Measurements from ENCODE around the gene GLYAT.
"Not testable (repeated sequence)": the region's sequence is repeated elsewhere in the genome, so short reads cannot be mapped to it uniquely, and the experiment has no call there.

GLYAT gene

GRCh38 chr11:58727415-58727797 is 4.3 kb downstream of the GLYAT start:
- no peak overlapping the region for H3K4me3 Mint-ChIP-seq

GRCh38 chr11:58726737-58727414 is 4.9 kb downstream of the GLYAT start:
- no peak overlapping the region for H3K4me3 Mint-ChIP-seq
- no peaks in the 10 kb centered on the region for H3K9me3 Mint-ChIP-seq
- H3K36me3 Mint-ChIP-seq (ENCODE audit: low read depth), result no peaks in the 10 kb centered on the region
- no peaks in the 10 kb centered on the region for H3K27me3 Mint-ChIP-seq (ENCODE audit: low read depth)
- peak overlapping the region; percentile 78 for H3K27ac Mint-ChIP-seq
- peaks cover 14% of the 10 kb centered on the region for H3K4me1 Mint-ChIP-seq (ENCODE audit: low read depth)

More at GRCh38 chr11:58727415-58727797, 4.3 kb downstream of the GLYAT start:
- peaks cover 14% of the 10 kb centered on the region for H3K4me1 Mint-ChIP-seq (ENCODE audit: low read depth)
- no peaks in the 10 kb centered on the region for H3K36me3 Mint-ChIP-seq (ENCODE audit: low read depth)
- no peaks in the 10 kb centered on the region for H3K27me3 Mint-ChIP-seq (ENCODE audit: low read depth)
- H3K9me3 Mint-ChIP-seq, result no peaks in the 10 kb centered on the region
- H3K27ac Mint-ChIP-seq, result peak overlapping the region; percentile 78

GRCh38 chr11:58719406-58720117 is 12.2 kb downstream of the GLYAT start:
- H3K27ac Mint-ChIP-seq, result no peak overlapping the region
- no peak overlapping the region for H3K4me3 Mint-ChIP-seq
- H3K27me3 Mint-ChIP-seq (ENCODE audit: low read depth), result no peaks in the 10 kb centered on the region
- no peaks in the 10 kb centered on the region for H3K9me3 Mint-ChIP-seq
- H3K36me3 Mint-ChIP-seq (ENCODE audit: low read depth), result no peaks in the 10 kb centered on the region
- H3K4me1 Mint-ChIP-seq (ENCODE audit: low read depth), result no peaks in the 10 kb centered on the region

DNA sequence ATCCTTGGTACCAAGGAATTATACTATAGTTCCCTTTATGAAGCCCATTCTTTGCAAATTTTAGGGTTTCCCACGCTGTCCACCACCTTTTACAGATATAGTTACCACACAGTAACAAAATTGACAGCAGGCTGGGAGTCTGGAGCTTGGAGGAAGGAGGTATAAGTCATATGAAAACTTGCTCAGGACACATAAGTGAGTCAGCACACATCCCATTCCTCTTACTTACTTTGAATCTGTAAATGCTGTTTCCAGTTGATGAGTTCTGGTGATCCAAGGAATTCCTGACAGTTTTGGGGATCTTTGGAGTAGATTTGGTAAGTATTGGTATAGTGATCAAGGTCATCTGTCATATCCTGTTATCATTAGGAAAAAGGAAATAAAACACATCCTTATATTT is 19.2 kb downstream of the GLYAT start:
- Mint-ChIP-seq H3K4me3 (no peak overlapping the region), H3K9me3 (no peaks in the 10 kb centered on the region), H3K4me1 (ENCODE audit: low read depth) (no peaks in the 10 kb centered on the region), H3K27me3 (ENCODE audit: low read depth) (no peaks in the 10 kb centered on the region), H3K36me3 (ENCODE audit: low read depth) (no peaks in the 10 kb centered on the region), H3K27ac (no peak overlapping the region)

- Mint-ChIP-seq H3K27me3 (ENCODE audit: low read depth) (no peaks in the 10 kb centered on the region), H3K4me1 (ENCODE audit: low read depth) (no peaks in the 10 kb centered on the region), H3K4me3 (no peak overlapping the region), H3K36me3 (ENCODE audit: low read depth) (no peaks in the 10 kb centered on the region), H3K27ac (no peak overlapping the region), H3K9me3 (no peaks in the 10 kb centered on the region)
These were observed 19.9 kb downstream of the GLYAT start for GRCh38 chr11:58711832-58712231.

GRCh38 chr11:58707767-58708166 is 24.0 kb downstream of the GLYAT start:
- no peaks in the 10 kb centered on the region for H3K4me1 Mint-ChIP-seq (ENCODE audit: low read depth)
- no peaks in the 10 kb centered on the region for H3K27me3 Mint-ChIP-seq (ENCODE audit: low read depth)
- H3K27ac Mint-ChIP-seq, result no peak overlapping the region
- no peak overlapping the region for H3K4me3 Mint-ChIP-seq
- peaks cover 4% of the 10 kb centered on the region for H3K9me3 Mint-ChIP-seq
- H3K36me3 Mint-ChIP-seq (ENCODE audit: low read depth), result no peaks in the 10 kb centered on the region

DNA sequence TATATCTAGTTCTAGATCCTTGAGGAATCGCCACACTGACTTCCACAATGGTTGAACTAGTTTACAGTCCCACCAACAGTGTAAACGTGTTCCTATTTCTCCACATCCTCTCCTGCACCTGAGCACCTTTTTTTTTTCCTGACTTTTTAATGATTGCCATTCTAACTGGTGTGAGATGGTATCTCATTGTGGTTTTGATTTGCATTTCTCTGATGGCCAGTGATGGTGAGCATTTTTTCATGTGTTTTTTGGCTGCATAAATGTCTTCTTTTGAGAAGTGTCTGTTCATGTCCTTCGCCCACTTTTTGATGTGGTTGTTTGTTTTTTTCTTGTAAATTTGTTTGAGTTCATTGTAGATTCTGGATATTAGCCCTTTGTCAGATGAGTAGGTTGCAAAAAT is 34.9 kb downstream of the GLYAT start:
- H3K27me3 Mint-ChIP-seq (ENCODE audit: low read depth); H3K27ac Mint-ChIP-seq; H3K36me3 Mint-ChIP-seq (ENCODE audit: low read depth); H3K4me1 Mint-ChIP-seq (ENCODE audit: low read depth); H3K4me3 Mint-ChIP-seq; H3K9me3 Mint-ChIP-seq: not testable (repeated sequence)

DNA sequence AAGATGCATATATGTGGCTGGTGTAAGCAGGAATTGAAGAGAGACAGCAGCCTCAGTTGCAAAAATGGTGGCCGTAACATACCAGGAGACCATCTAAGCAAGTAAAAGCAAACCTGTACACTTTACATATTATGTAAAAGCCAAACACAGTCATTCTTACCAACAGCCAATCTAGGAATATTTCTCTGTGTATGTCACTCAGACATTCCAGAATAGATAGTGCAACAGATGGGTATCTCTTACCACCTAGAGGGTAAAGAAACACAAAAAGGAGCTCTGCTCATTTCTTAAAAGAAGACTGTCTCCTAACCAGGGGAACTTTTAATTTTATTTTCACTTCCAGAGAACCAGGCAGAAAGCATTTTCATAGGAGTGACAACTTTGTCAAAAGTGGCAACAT is 38.7 kb downstream of the GLYAT start:
- Mint-ChIP-seq H3K9me3 (no peaks in the 10 kb centered on the region), H3K27me3 (ENCODE audit: low read depth) (no peaks in the 10 kb centered on the region), H3K4me3 (no peak overlapping the region), H3K27ac (no peak overlapping the region), H3K36me3 (ENCODE audit: low read depth) (no peaks in the 10 kb centered on the region), H3K4me1 (ENCODE audit: low read depth) (no peaks in the 10 kb centered on the region)

DNA sequence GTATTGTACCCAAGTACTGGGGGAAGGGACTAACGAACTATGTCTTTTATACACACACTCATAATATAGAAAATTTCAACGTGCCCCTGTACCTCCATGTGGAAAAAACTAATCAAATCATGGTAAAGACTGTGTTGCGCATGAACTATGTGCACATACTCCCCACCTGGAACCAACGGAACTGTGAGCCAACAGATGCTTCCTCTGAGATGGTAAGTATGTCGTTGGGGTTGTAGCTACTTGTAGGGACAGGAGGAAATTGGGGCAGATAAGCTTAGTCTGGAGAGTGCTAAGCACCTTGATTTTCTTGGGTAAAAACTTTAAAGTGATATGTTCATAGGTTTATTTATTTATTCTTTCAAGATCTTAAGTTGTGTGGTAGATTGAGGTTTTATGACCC is 40.1 kb downstream of the GLYAT start:
- Mint-ChIP-seq H3K36me3 (ENCODE audit: low read depth) (no peaks in the 10 kb centered on the region), H3K4me1 (ENCODE audit: low read depth) (no peaks in the 10 kb centered on the region), H3K4me3 (no peak overlapping the region), H3K9me3 (no peaks in the 10 kb centered on the region), H3K27ac (no peak overlapping the region), H3K27me3 (ENCODE audit: low read depth) (no peaks in the 10 kb centered on the region)

GRCh38 chr11:58688789-58689503 is 42.8 kb downstream of the GLYAT start:
- Mint-ChIP-seq H3K4me1 (ENCODE audit: low read depth) (peaks cover 5% of the 10 kb centered on the region), H3K4me3 (no peak overlapping the region), H3K27me3 (ENCODE audit: low read depth) (no peaks in the 10 kb centered on the region), H3K36me3 (ENCODE audit: low read depth) (no peaks in the 10 kb centered on the region), H3K9me3 (no peaks in the 10 kb centered on the region), H3K27ac (no peak overlapping the region)

GRCh38 chr11:58685973-58686722 is 45.6 kb downstream of the GLYAT start:
- Mint-ChIP-seq H3K9me3 (no peaks in the 10 kb centered on the region), H3K4me3 (peak overlapping the region; percentile 23), H3K36me3 (ENCODE audit: low read depth) (no peaks in the 10 kb centered on the region), H3K4me1 (ENCODE audit: low read depth) (peaks cover 5% of the 10 kb centered on the region), H3K27ac (peak overlapping the region; percentile 34), H3K27me3 (ENCODE audit: low read depth) (peaks cover 6% of the 10 kb centered on the region)

DNA sequence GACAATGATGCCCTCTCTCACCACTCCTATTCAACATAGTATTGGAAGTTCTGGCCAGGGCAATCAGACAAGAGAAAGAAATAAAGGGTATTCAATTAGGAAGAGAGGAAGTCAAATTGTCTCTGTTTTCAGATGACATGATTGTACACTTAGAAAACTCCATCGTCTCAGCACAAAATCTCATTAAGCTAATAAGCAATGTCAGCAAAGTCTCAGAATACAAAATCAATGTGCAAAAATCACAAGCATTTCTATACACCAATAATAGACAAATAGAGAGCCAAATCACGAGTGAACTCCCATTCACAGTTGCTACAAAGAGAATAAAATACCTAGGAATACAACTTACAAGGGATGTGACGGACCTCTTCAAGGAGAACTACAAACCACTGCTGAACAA is 49.1 kb downstream of the GLYAT start:
- not testable (repeated sequence) for H3K27ac Mint-ChIP-seq; H3K4me1 Mint-ChIP-seq (ENCODE audit: low read depth); H3K36me3 Mint-ChIP-seq (ENCODE audit: low read depth); H3K9me3 Mint-ChIP-seq; H3K27me3 Mint-ChIP-seq (ENCODE audit: low read depth); H3K4me3 Mint-ChIP-seq

DNA sequence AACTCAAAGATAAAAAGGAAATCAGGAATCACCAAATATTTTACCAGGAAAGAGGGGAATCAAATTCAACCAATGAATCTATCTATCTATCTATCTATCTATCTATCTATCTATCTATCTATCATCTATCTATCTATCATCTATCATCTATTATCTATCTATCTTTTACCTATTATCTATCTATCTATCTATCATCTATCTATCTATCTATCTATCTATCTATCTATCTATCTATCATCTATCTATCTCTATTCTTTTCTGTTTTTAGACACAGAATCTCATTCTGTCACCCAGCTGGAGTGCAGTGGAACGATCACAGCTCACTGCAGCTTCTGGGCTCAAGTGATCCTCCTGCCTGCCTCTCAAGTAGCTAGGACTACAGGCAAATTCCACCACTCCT is 54.2 kb downstream of the GLYAT start:
- not testable (repeated sequence) for H3K4me1 Mint-ChIP-seq (ENCODE audit: low read depth); H3K4me3 Mint-ChIP-seq; H3K36me3 Mint-ChIP-seq (ENCODE audit: low read depth); H3K27me3 Mint-ChIP-seq (ENCODE audit: low read depth); H3K9me3 Mint-ChIP-seq; H3K27ac Mint-ChIP-seq

DNA sequence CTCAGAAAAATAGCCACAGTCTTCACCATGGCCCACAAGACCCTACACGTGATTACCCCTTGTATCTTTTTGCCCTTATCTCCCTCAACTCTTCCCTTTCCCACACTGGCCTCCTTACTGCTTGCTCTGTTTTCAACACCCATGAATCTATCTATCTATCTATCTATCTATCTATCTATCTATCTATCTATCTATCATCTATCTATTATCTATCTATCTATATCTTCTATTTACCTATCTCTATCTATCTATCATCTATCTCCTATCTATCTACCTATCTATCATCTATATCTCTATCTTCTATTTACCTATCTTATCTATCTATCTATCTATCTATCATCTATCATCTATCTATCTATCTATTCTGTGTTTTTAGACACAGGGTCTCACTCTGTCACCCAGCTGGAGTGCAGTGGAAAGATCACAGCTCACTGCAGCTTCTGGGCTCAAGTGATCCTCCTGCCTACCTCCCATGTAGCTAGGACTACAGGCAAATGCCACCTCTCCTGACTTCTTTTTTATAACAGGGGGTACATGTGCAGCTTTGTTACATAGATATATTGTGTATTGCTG is 55.1 kb downstream of the GLYAT start:
- Mint-ChIP-seq H3K36me3 (ENCODE audit: low read depth) (no peaks in the 10 kb centered on the region), H3K27me3 (ENCODE audit: low read depth) (peaks cover 6% of the 10 kb centered on the region), H3K9me3 (no peaks in the 10 kb centered on the region), H3K27ac (no peak overlapping the region), H3K4me1 (ENCODE audit: low read depth) (no peaks in the 10 kb centered on the region), H3K4me3 (no peak overlapping the region)
